Neural progenitor cell (in vitro differentiated cells): ENCODE measurements around the gene FRRS1L. TPM values are rescaled to one million over a fixed set of nuclear protein-coding genes. Genes with fewer than 3 reads are reported as not detected.
A peak's percentile ranks its signal among the peaks of the same experiment; 100 is the strongest.

Experiments
- DNase-seq: peaks from one replicate; pipeline ENCODE4 v3.0.0-alpha.2; 2016; ENCODE audit warnings: low spot score
- H2AFZ ChIP-seq: fragments of 200-600 bp; sonication (generic); replicated peaks from 2 replicates; pipeline ENCODE4 v1.6.1; 2016; ENCODE audit warnings: antibody characterized with exemption
- H3F3A ChIP-seq: fragments of 200-600 bp; sonication (generic); 2 replicates; pipeline ENCODE4 v1.6.1; 2016; ENCODE audit warnings: antibody characterized with exemption, low read depth
- H3K27ac ChIP-seq: fragments of 200-600 bp; sonication (generic); 2 replicates; pipeline ENCODE4 v1.5.1; 2016; ENCODE audit warnings: mild to moderate bottlenecking
- H3K27me3 ChIP-seq: fragments of 200-600 bp; sonication (generic); 2 replicates; pipeline ENCODE4 v1.6.1; 2016; ENCODE audit warnings: mild to moderate bottlenecking, moderate library complexity
- H3K36me3 ChIP-seq: fragments of 200-600 bp; sonication (generic); 2 replicates; pipeline ENCODE4 v1.5.1; 2016
- H3K4me1 ChIP-seq: fragments of 200-600 bp; sonication (generic); 2 replicates; pipeline ENCODE4 v1.6.1; 2016; ENCODE audit warnings: mixed run types
- H3K4me2 ChIP-seq: fragments of 200-600 bp; sonication (generic); 2 replicates; pipeline ENCODE4 v1.6.1; 2016
- H3K4me3 ChIP-seq: fragments of 200-600 bp; sonication (generic); 2 replicates; pipeline ENCODE4 v1.5.1; 2016
- H3K79me2 ChIP-seq: fragments of 200-600 bp; sonication (generic); 2 replicates; pipeline ENCODE4 v1.6.1; 2016; ENCODE audit warnings: low read depth
- H3K9ac ChIP-seq: fragments of 200-600 bp; sonication (generic); 2 replicates; pipeline ENCODE4 v1.6.1; 2016
- H3K9me3 ChIP-seq: fragments of 200-600 bp; sonication (generic); 2 replicates; pipeline ENCODE4 v1.5.1; 2016; ENCODE audit warnings: low read depth
- H4K20me1 ChIP-seq: fragments of 200-600 bp; sonication (generic); 2 replicates; pipeline ENCODE4 v1.6.1; 2016; ENCODE audit warnings: low read depth
- H3K27ac Mint-ChIP-seq: 3 replicates; pipeline ENCODE4 v1.8.0; 2021; ENCODE audit warnings: mixed read lengths
- H3K27me3 Mint-ChIP-seq: 2 replicates; pipeline ENCODE4 v1.8.0; 2022; ENCODE audit warnings: low read depth, mild to moderate bottlenecking, inconsistent platforms, moderate library complexity, mixed read lengths; ENCODE audit not compliant: insufficient read depth
- H3K36me3 Mint-ChIP-seq: 3 replicates; pipeline ENCODE4 v1.8.0; 2021; ENCODE audit warnings: mixed read lengths
- H3K4me1 Mint-ChIP-seq: 3 replicates; pipeline ENCODE4 v1.8.0; 2021; ENCODE audit warnings: mixed read lengths
- H3K4me3 Mint-ChIP-seq: 3 replicates; pipeline ENCODE4 v1.8.0; 2021; ENCODE audit warnings: mild to moderate bottlenecking, moderate library complexity, mixed read lengths
- H3K9me3 Mint-ChIP-seq: 3 replicates; pipeline ENCODE4 v1.8.0; 2020; ENCODE audit warnings: mixed read lengths
- CTCF ChIP-seq: fragments of 200-600 bp; sonication (generic); IDR thresholded peaks from 2 replicates; pipeline ENCODE4 v1.5.1; 2017; ENCODE audit warnings: antibody characterized with exemption, mild to moderate bottlenecking
- EZH2 ChIP-seq: fragments of 200-600 bp; sonication (generic); IDR thresholded peaks from 2 replicates; pipeline ENCODE4 v1.6.1; 2017; ENCODE audit warnings: antibody characterized with exemption, mild to moderate bottlenecking, moderate library complexity
- EZH2phosphoT487 ChIP-seq: fragments of 200-600 bp; sonication (generic); IDR thresholded peaks from 2 replicates; pipeline ENCODE4 v1.6.1; 2017; ENCODE audit warnings: antibody characterized with exemption
- total RNA-seq: library from RNA; depleted of rRNA; stranded (reverse); fragments of >200 nt; gene quantifications from 2 replicates; pipeline ENCODE4 v1.2.3, GENCODE V29; 2015; ENCODE audit warnings: low replicate concordance

Gene FRRS1L
- total RNA-seq, 1 donor from 2014 or later, result 13.3 TPM

- H3K9ac ChIP-seq, result no peak overlapping the region
- no peak overlapping the region for H3K4me3 Mint-ChIP-seq
- peaks cover 96% of the 10 kb centered on the region for H4K20me1 ChIP-seq
- no peaks in the 10 kb centered on the region for H3K36me3 ChIP-seq
- no peaks in the 10 kb centered on the region for H3K27me3 Mint-ChIP-seq
- H3K27ac ChIP-seq, result no peak overlapping the region
- H3F3A ChIP-seq, result no peaks in the 10 kb centered on the region
- H3K27ac Mint-ChIP-seq, result no peak overlapping the region
- H3K4me1 ChIP-seq, result peaks cover 15% of the 10 kb centered on the region
- H3K9me3 ChIP-seq, result no peaks in the 10 kb centered on the region
- TF ChIP-seq EZH2 (no peak), CTCF (no peak), EZH2phosphoT487 (no peak)
- peaks cover 43% of the 10 kb centered on the region for H3K4me1 Mint-ChIP-seq
- H3K36me3 Mint-ChIP-seq, result peaks cover 7% of the 10 kb centered on the region
- H3K9me3 Mint-ChIP-seq, result no peaks in the 10 kb centered on the region
- no peak for DNase-seq
- peaks cover 100% of the 10 kb centered on the region for H3K79me2 ChIP-seq
- no peaks in the 10 kb centered on the region for H3K27me3 ChIP-seq
- H3K4me2 ChIP-seq, result no peak overlapping the region
- no peak overlapping the region for H3K4me3 ChIP-seq
- H2AFZ ChIP-seq, result no peak overlapping the region
Observed at GRCh38 chr9:109113254-109113653, 53.8 kb downstream of the FRRS1L start.

GRCh38 chr9:109110329-109111021 is 56.6 kb downstream of the FRRS1L start:
- H3K27me3 ChIP-seq, result no peaks in the 10 kb centered on the region
- peaks cover 8% of the 10 kb centered on the region for H3K36me3 Mint-ChIP-seq
- H3K4me3 ChIP-seq, result no peak overlapping the region
- no peak overlapping the region for H3K4me3 Mint-ChIP-seq
- no peak overlapping the region for H2AFZ ChIP-seq
- peaks cover 93% of the 10 kb centered on the region for H4K20me1 ChIP-seq
- no peak overlapping the region for H3K4me2 ChIP-seq
- no peak overlapping the region for H3K9ac ChIP-seq
- no peak overlapping the region for H3K27ac Mint-ChIP-seq
- peaks cover 29% of the 10 kb centered on the region for H3K4me1 Mint-ChIP-seq
- DNase-seq, result no peak
- no peaks in the 10 kb centered on the region for H3K9me3 ChIP-seq
- peaks cover 100% of the 10 kb centered on the region for H3K79me2 ChIP-seq
- peaks cover 2% of the 10 kb centered on the region for H3K36me3 ChIP-seq
- TF ChIP-seq CTCF (no peak), EZH2 (no peak), EZH2phosphoT487 (no peak)
- H3K9me3 Mint-ChIP-seq, result no peaks in the 10 kb centered on the region
- no peaks in the 10 kb centered on the region for H3F3A ChIP-seq
- H3K4me1 ChIP-seq, result peaks cover 9% of the 10 kb centered on the region
- H3K27me3 Mint-ChIP-seq, result no peaks in the 10 kb centered on the region
- no peak overlapping the region for H3K27ac ChIP-seq

- Mint-ChIP-seq H3K27ac (no peak overlapping the region), H3K4me1 (peaks cover 29% of the 10 kb centered on the region), H3K36me3 (peaks cover 13% of the 10 kb centered on the region), H3K27me3 (no peaks in the 10 kb centered on the region), H3K9me3 (peaks cover 2% of the 10 kb centered on the region), H3K4me3 (no peak overlapping the region)
- peak; percentile 18 for DNase-seq
- H3K79me2 ChIP-seq, result peaks cover 100% of the 10 kb centered on the region
- no peak overlapping the region for H3K27ac ChIP-seq
- H3K36me3 ChIP-seq, result peaks cover 7% of the 10 kb centered on the region
- no peak overlapping the region for H3K9ac ChIP-seq
- H4K20me1 ChIP-seq, result peaks cover 91% of the 10 kb centered on the region
- TF ChIP-seq EZH2phosphoT487 (no peak), EZH2 (no peak), CTCF (no peak)
- H3K4me1 ChIP-seq, result peaks cover 9% of the 10 kb centered on the region
- H3F3A ChIP-seq, result no peaks in the 10 kb centered on the region
- H3K27me3 ChIP-seq, result no peaks in the 10 kb centered on the region
- no peak overlapping the region for H2AFZ ChIP-seq
- no peak overlapping the region for H3K4me3 ChIP-seq
- no peak overlapping the region for H3K4me2 ChIP-seq
- H3K9me3 ChIP-seq, result no peaks in the 10 kb centered on the region
Observed at GRCh38 chr9:109109967-109110328, 57.1 kb downstream of the FRRS1L start.
